GM19328 (cell line): ENCODE measurements around the gene SCGB1C2.

ENCODE experiments used
- ATAC-seq: cut with Tn5 transposase; IDR thresholded peaks from one replicate; pipeline ENCODE4 v1.9.1; 2021; ENCODE audit warnings: mild to moderate bottlenecking, moderate library complexity; ENCODE audit not compliant: unreplicated experiment

SCGB1C2 gene

DNA sequence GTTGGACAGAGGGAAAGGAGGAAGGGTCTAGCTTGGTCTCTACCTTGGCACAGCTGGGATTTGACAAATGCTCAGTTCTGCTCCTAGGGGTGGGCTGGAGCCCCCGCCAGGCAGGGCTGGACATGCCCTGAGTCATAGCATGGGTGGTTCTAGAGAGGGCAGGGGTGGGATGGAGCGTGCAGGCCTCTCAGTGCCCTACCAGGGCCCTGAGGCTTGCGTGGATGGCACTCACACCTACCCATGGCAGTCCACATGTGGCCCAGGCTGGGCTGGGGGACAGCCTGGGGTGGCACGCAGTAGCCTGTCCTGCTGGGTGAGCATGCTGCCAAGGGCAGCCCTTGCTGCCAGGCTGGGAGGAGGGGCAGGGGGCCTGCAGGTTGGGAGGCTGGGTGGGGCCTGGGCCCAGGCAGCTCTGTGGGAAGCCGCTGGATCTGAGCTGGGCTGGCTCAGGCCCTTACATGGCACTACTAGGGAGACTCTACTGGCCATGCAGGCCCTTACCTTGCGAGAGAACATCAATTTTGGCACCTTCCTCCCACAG, 32.8 kb downstream of the SCGB1C2 start:
- ATAC-seq = no peak

DNA sequence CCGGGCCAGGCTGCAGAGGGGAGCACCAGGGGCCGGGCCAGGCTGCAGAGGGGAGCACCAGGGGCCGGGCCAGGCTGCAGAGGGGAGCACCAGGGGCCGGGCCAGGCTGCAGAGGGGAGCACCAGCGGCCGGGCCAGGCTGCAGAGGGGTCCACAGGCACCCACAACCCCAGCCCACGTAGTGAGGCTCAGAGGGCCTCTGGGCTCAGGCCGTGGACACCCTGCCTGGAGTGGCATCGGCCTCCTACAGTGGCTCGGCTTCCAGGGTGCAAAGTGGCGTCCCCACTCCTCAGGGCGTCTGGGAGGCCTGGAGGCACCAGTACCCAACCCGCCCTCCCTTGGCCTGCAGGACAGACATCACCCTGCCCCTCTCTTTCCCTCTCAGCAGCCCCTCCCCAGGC, 34.5 kb downstream of the SCGB1C2 start:
- ATAC-seq = no peak

DNA sequence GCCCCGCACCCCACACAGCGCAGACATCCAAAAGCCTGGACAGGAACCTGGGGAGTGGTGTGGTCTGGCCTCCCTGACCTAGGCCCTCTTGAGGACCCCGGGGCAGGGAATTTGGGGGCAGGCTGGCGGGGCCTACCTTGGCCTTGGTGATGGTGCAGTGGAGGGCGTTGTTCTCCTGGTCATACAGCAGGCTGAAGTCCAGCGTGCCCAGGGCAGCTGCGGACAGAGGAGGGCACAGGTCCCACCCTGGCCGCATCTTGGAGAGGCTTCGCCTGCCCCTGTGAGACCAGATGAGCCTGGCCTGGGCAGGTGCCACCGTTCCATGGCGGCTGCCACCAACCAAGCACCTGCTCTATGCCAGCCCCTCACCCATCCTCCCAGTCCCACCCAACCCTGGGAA, 35.0 kb downstream of the SCGB1C2 start:
- ATAC-seq = no peak

DNA sequence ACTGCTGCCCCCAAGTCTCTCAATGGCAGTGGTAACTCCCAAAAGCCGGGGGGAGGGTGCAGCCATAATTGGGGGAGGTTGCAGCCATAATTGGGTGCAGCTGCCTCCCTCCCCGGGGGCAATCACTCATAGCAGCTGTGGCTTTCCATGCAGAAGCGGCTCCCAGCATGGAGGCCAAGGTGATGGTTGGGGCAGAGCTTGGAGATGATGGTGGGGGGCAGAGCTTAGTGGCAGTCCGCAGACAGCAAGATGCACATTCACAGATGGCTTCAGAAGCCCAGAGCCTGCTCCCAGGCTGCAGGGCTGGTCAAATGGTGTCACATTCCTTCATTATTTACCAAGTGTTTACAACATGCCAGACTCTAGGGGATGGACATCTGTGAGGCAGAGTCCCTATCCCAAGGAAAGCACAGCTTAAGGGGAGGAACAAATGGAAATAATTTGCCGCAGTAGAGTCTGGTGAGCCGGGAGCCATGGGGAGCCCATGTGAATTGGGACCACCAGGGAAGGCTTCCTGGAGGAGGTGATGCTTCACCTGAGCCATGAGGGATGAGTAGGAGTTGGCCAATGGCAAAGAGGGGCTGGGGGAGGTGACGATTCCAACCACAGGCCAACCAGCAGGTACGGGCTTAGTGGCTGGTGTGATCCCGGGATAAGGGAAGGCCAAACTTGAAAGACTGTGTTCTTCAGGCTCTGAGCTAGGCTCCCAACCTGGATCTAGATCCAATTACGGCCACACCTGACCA, 36.0 kb downstream of the SCGB1C2 start:
- no peak for ATAC-seq

DNA sequence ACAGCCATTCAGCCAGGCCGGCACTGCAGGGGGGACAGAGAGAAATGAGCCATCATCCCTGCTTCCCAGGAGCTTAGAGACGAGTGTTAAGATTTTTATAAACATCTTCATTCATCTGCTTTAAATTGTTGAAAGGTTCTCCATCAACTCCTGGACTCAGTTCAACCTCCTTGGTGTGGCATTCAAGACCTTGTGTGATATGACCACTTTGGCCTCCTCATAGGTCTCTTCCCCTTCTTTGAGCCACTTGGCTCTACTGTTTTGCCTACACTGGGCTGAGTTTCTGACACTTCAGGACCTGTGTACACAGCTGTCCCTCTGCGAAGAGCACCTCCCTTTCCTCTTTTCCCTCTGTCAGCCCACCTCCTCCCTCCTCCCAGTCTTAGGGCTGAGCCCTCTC, 39.8 kb downstream of the SCGB1C2 start:
- ATAC-seq = no peak

DNA sequence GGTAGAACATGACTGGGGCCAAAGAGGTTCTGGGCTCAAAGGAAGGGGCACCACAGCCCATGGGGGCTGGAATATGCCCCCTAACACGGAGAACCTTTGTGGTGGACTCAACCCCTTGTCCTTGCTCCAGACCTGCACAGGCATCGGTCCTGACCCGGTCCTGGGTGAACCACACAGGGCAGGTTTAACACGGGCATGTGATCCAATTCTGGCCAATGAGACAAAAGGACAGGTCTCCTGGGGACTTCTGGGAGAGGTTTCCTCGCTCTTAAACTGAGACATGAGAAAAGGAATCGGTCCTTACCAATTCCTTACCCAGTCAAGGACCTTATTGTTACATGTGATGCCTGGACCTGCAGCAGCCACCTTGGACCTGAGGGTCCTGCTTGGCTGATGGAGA, 40.4 kb downstream of the SCGB1C2 start:
- no peak for ATAC-seq

DNA sequence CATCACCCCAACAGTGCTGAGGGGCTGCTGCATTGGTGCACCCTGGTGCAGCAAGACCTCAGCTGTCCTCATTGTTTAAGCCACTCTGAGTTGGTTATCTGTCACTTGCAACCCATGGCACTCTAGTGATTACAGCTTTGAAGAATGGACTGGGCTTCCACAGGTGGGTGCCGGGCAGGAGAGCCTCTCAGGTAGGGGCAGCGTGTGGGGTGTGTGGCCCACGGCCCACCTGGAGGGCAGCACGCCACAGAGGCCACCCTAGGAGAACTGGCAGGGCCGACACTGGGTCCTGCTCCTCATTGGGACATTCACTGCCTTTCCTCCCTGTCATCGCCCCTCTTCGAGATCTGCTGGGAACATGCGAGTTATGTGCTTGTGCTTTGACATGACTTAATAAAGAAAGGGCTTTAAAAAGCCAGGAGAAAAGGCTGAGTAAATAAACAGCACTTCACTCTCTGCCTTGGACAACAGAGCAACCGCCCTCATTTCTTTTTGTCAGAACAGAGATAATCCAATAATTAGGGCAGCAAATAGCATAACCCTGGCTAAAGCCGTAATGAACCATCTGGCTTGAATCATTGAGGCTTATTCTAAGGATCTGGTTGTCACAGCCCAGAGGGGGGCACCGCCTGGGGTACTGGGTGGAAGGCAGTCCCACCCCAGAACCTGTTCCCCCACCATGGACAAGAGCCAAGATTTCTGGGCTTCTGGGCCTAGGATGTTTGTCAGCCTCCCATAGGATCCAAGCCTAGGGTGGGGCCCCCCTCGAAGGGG, 41.1 kb downstream of the SCGB1C2 start:
- no peak for ATAC-seq

DNA sequence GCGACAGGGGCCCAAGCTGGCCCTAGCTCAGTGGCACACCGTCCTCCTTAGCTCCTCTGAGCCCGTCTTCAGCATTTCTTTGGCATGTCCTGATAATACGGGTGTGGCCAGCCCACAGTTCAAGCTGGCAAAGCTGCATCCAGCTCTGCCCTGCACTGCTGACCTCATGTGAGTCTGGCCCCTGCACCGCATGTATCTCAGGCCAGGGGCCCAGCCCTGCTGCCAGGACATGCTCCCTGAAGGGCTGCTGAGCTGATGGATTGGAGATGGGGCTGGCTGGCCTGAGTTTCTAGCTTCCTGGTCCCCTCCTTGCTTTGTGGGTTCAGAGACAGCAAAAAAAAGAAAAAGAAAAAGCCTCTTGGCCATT, 41.7 kb downstream of the SCGB1C2 start:
- ATAC-seq = no peak

DNA sequence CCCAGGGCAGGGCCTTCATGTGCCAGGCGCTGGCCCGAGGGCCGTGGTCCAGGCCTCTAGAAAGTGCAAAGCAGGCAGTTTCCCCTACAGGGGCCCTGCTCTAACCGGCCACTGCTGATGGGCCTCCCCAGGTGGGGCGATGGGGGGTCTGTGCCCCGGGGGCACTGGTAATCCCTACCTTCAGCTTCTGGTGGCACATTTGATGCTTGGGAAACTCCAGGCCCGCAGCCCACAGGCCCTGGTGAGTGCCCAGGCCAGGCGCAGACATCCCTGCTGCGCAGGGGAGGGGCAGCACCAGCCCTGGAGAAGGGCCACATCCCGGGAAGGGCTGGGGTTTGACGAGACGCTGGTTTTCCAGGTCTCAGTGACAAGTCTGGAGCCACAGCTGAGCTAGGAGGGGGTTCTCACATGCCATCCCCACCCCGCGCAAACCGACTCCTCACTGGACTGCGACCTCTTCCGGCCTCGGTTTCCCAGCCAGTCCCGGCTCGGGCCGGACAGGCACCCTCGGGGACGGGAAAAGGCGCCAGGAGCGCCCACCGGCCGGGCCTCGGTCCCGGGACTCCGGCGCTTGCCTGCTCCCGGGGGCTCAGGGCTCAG, 42.5 kb downstream of the SCGB1C2 start:
- ATAC-seq = no peak

DNA sequence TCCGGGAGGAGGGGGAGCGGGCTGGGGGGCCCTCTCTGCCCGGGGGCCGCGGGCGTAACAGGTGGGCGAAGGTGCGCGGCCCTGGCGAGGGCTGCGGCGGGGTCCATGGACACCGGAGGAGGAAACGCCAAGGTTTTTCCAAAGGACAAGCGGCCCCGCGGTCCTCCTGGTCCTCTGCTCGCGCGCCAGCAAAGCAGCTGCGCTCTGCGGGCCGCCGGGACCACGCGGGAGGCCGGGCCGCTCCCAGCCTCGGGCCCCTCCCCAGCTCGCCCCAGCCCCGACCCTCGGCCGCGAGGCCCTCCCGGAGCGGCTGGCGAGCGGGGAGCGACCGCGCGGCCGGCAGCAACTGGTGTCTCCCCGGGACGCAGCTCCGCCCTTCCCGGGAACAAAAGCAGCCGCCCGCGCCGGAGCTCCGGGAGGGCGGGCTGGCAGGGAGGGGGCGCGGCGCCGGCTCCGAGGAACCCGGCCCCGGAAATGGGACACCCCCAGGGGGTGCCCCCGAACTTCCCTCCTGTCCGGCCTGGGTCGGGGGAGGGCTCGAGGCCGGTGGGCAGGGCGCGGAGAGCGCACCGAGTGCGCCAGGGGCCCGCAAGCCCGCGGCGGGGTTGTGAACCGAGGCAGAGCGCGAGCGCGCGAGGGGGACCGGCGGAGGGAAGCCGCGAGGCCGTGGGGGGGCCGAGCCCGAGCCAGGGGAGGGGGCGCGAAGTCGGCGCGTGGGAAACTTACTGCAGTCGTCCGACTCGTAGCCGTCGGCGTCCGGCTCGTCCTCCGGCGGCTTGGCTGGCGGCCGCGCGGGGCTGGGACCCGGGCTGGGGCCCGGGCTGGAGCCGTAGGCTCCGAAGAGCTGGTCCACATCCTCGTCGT, 43.2 kb downstream of the SCGB1C2 start:
- no peak for ATAC-seq

DNA sequence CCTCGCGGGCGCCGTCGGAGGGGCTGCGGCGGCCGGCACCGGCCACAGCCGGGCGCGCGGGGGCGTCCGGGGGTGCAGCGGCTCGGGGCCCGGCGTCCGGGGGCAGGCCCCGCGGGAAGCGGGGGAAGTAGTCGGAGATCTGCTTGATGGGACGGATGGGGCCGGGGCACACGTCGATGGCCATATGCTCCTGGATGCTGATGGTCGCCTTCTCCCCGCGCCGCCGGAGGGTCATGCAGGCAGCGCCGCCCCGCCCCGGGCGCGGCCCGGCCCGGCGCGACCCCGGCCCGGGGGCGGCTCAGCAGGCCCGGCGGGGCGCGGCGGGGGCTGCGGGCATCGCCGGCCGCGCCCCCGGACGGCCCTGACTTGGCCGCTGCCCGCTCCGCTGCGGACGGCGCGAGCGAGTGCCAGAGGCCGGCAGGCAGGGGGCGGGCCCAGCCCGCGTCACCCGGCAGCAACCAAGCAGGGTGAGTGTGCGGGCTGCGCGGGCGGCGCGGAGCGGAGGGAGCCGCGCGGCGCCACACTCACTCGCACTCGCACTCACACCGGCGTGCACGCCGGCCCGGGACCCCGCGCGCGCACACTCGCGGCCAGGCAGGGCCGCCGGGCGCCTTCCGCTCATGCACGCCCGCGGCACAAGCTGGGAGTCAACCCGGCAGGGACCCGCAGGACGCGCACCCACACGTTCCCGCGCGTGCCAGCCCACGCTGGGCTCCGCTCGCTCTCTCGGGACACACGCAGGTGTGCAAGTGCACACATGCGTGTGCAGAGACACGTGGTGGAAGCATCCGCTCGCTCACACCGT, 44.1 kb downstream of the SCGB1C2 start, which contains the start of gene DOC2B:
Gene DOC2B (minus strand): TSS at position 406 of the 805 bp plus-strand sequence. CDS start 171 bp downstream, at position 235.
- no peak for ATAC-seq

DNA sequence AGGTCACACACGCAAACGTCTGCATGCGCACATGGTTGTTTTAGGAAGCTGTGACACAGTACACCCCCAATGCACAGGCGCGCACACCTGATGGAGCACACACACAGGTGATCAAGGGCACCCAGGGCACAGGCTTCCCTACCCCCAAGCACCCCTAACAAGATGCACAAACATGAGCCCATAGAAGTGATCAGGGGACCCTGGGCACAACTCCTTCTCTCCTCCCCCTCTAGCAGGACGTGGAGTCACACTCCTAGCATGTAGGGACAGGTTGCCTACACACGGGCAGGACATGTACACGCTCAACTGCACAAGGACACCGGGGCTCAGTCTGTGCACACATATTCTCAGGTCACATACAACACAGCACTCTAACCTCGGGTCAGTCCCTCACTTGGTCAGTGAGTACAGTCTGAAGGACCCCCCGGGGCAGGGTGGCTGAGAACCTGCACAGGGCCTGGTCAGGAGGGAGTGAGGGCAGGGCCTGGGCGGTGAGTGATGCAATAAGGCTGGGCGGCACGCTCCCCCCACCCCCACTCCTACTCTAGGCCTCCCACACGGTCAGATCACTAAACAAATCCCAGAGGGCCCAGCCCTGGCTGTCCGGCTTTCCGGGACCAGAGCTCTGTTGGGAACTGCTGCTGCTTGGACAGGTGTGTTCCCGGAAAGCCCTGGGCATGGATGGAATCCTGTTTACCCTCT, 44.8 kb downstream of the SCGB1C2 start:
- no peak for ATAC-seq

DNA sequence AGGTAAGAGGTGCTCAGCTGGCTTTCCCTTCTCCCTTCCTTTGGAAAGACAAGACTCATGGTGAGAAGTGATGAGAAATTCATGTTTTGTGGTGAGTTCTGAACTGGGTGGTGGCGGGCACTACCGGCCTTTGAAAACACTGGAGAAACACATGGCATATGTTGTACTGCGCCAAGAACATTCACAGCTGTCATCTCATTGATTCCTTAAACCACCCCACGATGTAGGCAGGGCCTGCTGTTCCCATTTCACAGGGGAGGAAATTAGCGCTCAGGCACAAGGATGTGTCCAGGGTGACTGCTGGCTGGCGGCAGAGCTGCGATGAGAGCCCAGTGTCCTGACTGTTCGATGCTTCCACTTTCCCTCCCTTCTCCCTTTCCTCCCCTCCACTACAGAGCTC, 45.7 kb downstream of the SCGB1C2 start:
- ATAC-seq = no peak

DNA sequence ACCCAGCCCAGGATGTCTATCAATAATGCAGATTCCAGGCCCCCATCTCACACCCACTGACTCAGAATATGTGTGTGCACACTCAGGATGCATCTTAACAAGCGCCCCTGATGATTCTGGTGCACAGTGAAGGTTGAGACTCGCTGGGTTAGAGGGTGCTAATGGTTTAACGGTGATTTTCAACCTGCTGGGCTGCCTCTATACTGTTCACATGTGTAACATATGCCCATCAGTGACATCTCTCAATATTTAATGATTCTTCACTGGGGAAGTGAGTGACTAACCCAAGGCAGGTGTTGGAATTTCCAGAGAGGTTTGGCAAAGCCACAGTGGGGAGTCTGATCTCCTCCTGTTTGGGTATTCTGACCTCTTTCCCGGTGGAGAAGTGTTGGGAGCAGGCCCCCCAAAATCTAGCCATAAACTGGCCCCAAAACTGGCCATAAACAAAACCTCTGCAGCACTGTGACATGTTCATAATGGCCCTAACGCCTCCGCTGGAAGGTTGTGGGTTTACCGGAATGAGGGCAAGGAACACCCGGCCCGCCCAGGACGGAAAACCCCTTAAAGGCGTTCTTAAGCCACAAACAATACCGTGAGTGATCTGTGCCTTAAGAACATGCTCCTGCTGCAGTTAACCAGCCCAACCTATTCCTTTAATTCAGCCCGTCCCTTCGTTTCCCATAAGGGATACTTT, 48.2 kb downstream of the SCGB1C2 start:
- ATAC-seq = no peak

DNA sequence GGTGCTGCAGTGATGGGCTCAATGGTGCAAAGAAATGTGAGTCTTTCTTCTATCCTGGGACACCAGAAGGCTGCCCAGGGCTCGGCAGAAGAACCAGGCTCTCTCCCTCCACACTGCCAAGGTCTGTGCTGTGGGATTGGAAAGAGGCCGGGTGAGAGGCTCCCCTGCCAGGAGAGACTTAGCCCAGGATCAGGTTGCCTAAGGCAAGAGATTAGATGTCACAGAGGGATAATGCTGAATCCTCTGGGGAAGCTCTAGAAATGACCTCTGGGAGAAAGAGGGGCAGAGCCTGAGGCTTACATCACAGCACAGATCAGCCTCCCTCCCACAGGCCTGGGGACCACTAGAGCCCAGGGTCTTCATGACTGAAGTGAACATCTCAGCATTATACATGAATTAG, 49.8 kb downstream of the SCGB1C2 start:
- no peak for ATAC-seq
